OCI-M2 (cell line): ENCODE results near the gene GTSE1.

Source experiments
- DNase-seq: peaks from one replicate; lab custom pipeline; 2025; ENCODE audit not compliant: unreplicated experiment; lab: John Stamatoyannopoulos, UW

The GTSE1 gene

GRCh38 chr22:46323162-46323561 is 26.5 kb downstream of the GTSE1 start:
- DNase-seq: no peak

DNA sequence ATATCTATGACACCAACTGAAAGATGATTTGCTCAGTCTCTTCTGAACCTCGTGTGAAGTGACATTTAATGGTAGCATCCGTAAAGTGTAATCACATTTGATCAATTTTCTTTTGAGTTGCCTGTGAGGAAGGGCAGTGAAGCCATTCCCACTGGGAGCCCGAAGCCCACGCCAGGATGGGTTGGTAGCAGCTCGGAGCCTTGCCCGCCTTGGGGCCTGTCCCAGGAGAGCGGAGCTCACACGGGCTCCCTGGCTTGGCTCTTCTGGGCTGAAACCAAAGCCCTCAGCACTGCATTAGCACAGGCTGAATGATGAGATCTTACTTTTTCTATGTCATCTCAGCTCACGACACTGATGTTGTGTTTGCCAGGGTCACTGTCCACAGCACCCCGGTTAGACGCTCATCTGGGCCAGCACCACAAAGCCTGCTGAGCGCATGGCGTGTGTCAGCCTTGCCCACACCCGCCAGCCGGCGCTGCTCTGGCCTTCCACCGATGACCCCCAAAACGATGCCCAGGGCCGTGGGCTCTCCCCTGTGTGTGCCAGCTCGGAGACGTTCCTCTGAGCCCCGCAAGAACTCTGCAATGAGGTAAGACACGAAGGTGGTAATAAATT is 29.5 kb downstream of the GTSE1 start:
- no peak for DNase-seq

DNA sequence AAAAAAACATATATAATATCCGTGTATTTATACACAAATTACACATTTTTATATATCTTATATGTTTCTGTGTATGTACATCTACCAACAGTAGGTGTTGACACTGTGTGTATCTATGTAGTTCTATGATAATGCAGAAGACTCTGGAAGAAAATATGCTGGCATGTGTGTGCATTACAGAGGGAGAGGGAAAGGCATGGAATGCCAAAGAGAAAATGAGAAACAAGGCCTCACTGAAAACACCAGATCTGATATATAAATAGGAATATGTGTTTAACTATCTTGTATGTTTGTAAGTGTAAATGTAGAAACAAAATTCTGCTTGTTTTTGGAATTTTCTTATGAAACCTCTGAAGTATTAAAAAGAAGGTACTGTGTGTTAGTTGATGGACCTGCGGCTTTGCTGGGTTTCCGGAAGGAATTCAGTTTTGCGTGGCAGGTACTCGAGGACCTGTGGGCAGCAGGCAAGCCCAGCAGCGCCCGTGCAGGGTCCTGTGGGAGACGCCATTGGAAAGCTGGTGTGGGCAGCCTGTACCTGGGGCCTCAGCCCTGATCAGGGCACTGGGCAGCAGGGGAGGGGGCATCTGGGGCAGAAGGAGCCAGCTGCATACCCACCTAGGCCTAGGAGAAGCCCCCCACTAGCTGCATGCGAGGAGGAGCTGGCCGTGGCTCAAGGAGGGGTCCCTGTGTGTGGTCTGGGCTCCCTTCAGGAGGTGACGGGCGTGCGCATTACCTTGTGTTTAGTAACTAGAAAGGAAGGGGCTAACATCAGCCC is 31.2 kb downstream of the GTSE1 start:
- no peak for DNase-seq

- no peak for DNase-seq
Measured at GRCh38 chr22:46328797-46329196, 32.1 kb downstream of the GTSE1 start.

- DNase-seq: no peak
Measured at GRCh38 chr22:46329616-46330015, 32.9 kb downstream of the GTSE1 start.

- DNase-seq: no peak
Measured at GRCh38 chr22:46330426-46330825, 33.8 kb downstream of the GTSE1 start.

- DNase-seq: no peak
Measured at GRCh38 chr22:46331496-46331895, 34.8 kb downstream of the GTSE1 start.

DNA sequence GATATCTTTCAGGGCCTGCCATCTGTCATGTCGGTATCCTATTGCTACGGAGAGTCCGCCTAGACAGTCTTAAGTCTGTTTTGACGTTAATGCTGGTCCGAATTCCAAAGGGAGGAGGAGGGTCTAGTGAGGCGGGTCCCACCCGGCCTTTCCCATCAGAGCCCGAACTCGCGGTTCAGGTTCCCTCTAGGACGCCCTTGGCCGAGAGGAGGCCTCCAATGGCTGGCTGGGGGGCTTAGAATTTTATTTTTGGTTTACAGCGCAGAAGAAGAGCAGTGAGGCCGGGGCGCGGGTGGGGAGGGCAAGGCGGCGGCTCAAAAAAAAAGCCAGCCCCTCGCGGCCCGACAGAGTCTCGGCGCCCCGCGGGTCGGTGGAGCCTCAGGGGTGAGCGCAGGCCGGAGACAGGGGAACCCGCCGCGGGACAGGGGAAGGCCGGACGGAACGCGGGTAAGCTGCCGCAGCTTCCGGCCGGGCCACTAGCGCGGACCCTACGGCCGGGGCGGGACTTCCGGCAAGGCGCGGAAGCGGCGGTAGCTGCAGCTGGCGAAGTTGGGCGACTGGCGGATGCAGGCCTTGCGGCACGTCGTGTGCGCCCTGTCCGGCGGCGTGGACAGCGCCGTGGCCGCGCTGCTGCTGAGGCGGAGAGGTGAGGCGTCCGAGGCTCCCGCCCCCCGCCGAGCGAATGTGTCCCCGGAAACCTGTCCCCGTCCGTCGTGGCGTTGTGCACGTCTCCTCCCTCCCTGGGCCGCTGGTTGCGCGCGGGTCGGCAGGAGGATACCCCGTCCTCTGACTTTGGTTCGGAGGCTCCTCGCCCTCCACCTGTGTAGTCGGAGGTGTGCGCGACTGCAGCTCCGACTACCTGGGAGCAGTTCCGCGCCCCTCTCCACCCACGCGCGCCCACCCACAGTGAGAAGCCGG is 38.8 kb downstream of the GTSE1 start, which contains the start of gene TRMU:
TSS of gene TRMU (plus strand) at position 514 of the 918 bp plus-strand sequence. CDS start at position 565, 51 bp downstream.
- DNase-seq: peak; percentile 6

DNA sequence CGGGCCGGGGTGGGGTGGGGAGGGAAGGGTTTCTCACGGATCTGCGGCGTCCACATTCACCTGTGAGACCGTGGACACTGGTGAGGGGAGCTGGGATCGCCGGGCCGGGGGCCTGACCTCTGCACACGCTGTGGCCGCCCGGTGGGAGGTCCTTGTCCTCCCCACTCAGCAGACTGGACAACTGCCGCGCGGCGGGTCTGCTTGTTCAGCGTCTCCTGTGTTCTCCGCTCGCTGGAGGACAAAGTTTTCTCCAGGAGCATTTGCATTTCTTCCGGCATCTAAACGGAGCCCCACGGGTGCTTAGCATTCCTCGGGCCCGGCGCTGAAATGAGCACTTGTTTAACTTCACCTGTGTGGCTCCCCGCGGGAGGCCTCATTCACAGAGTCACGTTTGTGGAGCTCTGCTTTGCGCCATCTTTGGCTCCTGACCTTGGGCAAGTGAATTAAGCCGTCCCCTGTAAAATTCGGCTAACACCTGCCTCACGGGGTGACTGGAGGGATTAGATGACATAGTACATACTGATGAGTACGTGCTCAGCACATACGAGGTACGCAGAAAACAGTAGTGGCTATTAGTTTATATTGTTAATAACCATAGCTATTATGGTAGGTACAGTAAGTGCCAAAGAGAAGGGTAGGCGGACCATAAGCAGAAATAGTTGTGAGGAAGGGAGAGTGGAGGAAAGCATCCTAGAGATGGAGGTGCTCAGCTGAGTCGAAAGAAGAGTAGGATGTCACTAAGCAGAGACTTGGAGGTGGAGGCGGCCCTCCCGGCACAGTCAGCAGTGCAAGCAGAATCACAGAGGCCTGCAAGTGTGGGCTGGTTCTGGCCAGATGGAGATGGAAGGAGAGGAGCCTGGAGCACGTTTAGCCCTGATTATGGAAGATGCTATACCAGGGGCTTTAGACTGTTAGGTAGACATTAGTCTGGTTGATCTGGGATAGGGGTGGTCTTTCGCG is 39.7 kb downstream of the GTSE1 start:
- no peak for DNase-seq

DNA sequence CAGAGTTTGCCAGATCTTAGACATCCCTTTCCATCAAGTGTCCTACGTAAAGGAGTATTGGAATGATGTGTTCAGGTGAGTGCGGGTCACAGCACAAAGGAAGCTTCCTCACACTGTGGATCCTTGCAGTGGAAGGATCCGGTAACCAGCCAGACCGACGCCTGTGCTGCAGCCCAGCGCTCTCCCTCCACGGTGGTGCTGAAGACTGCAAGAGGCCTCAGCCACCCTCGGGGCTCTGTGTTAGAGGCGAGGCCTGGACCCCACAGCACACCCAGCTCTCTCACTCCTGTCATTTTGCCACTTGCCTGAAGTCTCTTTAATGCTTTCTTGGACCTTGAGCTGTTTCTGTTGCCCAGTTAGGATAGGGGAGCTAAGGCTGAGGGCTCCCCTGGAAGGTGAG is 41.2 kb downstream of the GTSE1 start:
- DNase-seq: no peak

- DNase-seq: no peak
Measured at GRCh38 chr22:46338636-46339035, 42.0 kb downstream of the GTSE1 start.

DNA sequence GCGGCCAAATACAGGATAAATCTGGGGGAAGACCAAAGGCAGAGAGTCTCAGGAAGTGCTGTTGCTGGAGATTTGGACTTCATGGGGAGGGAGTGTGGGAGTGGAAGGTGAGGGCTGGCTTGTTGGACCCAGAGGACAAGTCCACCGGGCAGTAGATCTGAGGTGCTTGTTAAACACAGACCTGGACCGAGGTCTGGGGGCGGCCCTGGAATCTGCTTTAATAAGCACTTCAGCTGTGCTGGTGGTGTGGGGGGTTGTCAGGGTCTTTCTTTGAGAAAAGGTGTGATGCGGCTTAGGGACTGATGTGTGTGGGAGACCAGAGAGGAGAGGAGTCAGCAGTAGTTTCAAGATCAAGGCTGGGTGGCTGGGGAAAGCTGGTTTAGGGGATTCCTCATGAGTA is 43.3 kb downstream of the GTSE1 start:
- DNase-seq: no peak

DNA sequence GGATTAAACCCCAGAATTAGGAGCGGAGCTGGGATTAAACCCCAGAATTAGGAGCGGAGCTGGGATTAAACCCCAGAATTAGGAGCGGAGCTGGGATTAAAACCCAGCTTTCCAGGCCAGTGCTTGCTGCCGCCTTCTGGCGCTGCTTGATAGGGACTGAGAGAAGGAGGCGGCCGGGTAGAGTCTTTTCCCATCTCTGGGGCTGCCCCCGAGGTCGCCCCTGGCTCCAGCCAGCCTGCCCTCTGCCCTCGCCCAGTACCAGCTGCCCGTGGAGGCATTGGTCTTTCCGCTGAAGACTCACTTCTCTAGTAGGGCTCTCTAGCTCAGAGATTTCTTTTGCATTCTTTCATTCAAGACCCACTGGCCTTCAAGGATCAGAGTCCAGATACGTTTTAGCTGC is 44.0 kb downstream of the GTSE1 start:
- DNase-seq: no peak

DNA sequence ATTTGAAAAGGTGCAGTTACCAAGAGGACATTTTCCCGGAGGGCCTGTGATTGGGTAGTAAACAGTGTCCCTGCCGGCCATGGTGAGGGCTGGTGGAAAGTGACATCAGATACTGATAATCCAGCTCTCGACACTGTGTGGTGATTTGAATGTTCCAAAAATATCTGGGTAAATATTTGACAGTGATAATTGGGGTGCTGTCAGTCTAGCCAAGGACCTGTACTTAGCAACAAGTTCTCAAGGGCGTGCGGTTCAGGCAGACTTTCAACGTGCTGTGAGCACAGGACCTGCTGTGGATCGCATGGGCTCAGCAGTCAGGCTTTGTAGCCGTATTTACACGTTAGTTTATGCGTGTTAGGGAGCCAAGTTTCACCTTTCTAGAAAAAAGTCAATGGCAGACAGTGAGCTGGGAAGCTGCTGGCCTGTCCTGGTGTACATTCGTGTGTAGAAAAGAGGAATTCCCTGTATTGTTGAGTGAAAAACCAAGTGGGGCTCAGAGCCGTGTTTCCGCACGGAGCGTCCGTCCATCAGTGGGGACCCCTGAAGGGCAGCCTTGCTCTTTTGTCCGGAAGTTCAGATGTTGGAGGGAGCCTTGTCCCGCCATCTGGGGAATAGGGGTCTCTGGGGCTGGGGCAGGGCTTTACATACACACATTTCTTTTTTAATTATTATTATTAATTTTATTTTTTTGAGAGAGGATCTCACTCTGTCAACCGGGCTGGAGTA is 50.2 kb downstream of the GTSE1 start:
- no peak for DNase-seq

DNA sequence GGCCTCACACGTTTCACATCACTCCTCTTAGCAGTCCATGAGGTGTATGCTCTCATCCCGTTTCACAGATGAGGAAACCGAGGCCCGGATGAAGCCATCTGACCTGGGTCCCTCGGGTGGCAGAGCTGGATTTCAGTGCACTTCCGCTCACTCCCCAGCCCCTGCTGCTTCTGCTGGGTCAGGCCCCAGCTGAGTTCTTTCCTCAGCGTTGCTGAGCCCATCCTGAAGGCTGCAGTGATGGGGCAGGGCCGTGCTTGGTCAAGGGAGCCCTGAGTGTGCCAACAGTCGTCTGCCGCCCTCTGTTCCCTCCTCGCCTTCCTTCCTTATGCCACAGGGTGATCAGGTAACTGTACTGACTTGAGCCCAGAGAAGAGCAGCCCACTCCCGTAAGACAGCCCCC is 51.0 kb downstream of the GTSE1 start:
- no peak for DNase-seq

- DNase-seq: no peak
Measured at GRCh38 chr22:46348099-46348695, 51.5 kb downstream of the GTSE1 start.

- no peak for DNase-seq
Measured at GRCh38 chr22:46349238-46349637, 52.6 kb downstream of the GTSE1 start.

DNA sequence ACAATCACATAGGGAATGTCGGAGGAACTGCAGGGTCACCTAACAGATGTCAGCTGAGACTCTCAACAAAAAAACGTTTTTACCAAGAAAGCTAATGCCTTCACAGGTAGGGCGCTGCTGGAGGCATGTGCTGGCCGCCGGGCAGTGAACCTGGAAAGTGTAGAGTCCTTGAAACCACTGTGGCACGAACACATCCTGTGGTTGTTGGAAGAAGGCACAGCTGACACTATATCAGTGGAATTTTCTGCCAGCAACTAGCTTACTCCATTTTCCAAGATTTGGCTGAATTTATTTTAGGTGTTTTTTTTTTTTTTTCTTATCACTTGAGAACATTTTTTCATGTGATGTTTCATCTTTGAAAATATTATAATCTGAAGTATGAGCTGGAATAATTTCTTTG is 53.0 kb downstream of the GTSE1 start:
- no peak for DNase-seq

DNA sequence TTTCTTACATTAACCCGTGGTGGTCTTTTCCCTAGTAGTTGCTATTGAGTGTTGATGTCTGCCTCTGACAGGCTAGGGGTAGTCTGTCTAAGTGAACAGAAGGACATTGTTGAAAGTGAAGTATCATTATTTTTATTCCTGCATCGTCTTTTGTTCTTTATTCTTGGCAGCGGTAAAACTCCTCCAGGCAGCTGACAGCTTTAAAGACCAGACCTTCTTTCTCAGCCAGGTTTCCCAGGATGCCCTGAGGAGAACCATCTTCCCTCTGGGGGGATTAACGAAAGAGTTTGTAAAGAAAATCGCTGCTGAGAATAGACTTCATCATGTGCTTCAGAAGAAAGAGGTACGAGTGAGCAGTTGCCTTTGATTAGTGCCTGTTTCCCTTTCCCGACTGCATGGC is 53.5 kb downstream of the GTSE1 start:
- DNase-seq: no peak
